DND-41 (cell line): ENCODE data around the gene PP2D1.
"Not testable (repeated sequence)": the region's sequence is repeated elsewhere in the genome, so short reads cannot be mapped to it uniquely, and the experiment has no call there.

Experiments
- ATAC-seq: fragments of 200-7000 bp; cut with Tn5 transposase; 3 replicates; pipeline ENCODE4 v1.9.1; 2021; ENCODE audit warnings: low read depth; ENCODE audit not compliant: insufficient read depth
- DNase-seq: peaks from one replicate; pipeline ENCODE4 v3.0.0-alpha.2; 2020
- H2AFZ ChIP-seq: 2 replicates; pipeline ENCODE4 v1.6.0; 2012; ENCODE audit warnings: low read depth, low read length
- H3K27ac ChIP-seq: 2 replicates; pipeline ENCODE4 v1.5.1; 2012; ENCODE audit warnings: low read length, inconsistent platforms
- H3K27me3 ChIP-seq: fragments of 200-600 bp; sonication (generic); 2 replicates; pipeline ENCODE4 v1.6.0; 2012; ENCODE audit warnings: low read length, mild to moderate bottlenecking, inconsistent platforms; ENCODE audit not compliant: insufficient read depth, poor library complexity
- H3K36me3 ChIP-seq: 2 replicates; pipeline ENCODE4 v1.5.1; 2012; ENCODE audit warnings: low read length, inconsistent platforms; ENCODE audit not compliant: insufficient read depth
- H3K4me1 ChIP-seq: 2 replicates; pipeline ENCODE4 v1.5.1; 2012; ENCODE audit warnings: mild to moderate bottlenecking, low read length; ENCODE audit not compliant: insufficient read depth
- H3K4me2 ChIP-seq: 2 replicates; pipeline ENCODE4 v1.6.0; 2012; ENCODE audit warnings: mild to moderate bottlenecking, moderate library complexity, low read length, inconsistent platforms; ENCODE audit not compliant: insufficient read depth
- H3K4me3 ChIP-seq, 2 experiments: fragments of 200-600 bp in 1 of 2; shearing (Covaris generic) in 1 of 2; 2 replicates each; pipeline ENCODE4 v1.5.1; 2012 to 2016; ENCODE audit warnings: inconsistent platforms in 2 of 2, low read length in 2 of 2, mild to moderate bottlenecking in 2 of 2, low read depth in 1 of 2, moderate library complexity in 1 of 2
- H3K79me2 ChIP-seq: 2 replicates; pipeline ENCODE4 v1.6.0; 2012; ENCODE audit warnings: low read length, inconsistent platforms; ENCODE audit not compliant: insufficient read depth
- H3K9ac ChIP-seq: 2 replicates; pipeline ENCODE4 v1.6.0; 2012; ENCODE audit warnings: low read depth, mild to moderate bottlenecking, inconsistent platforms, low read length, moderate library complexity
- H3K9me3 ChIP-seq: 2 replicates; pipeline ENCODE4 v1.5.1; 2012; ENCODE audit warnings: low read length, moderate library complexity, mild to moderate bottlenecking, inconsistent platforms; ENCODE audit not compliant: insufficient read depth, severe bottlenecking
- H4K20me1 ChIP-seq: 2 replicates; pipeline ENCODE4 v1.6.0; 2012; ENCODE audit warnings: low read length; ENCODE audit not compliant: insufficient read depth
- CTCF ChIP-seq: IDR thresholded peaks from 2 replicates; pipeline ENCODE4 v1.5.1; 2012; ENCODE audit warnings: borderline replicate concordance, low read length, moderate library complexity, mild to moderate bottlenecking; ENCODE audit not compliant: poor library complexity, severe bottlenecking; ENCODE audit errors: extremely low read depth
- EZH2 ChIP-seq: IDR thresholded peaks from 3 replicates; pipeline ENCODE4 v1.6.1; 2012; ENCODE audit warnings: borderline replicate concordance, low read depth, mild to moderate bottlenecking, moderate library complexity, low read length, inconsistent platforms; ENCODE audit not compliant: severe bottlenecking

PP2D1 gene

GRCh38 chr3:20001932-20002331, 10.1 kb downstream of the PP2D1 start:
- H3K4me1 ChIP-seq = no peaks in the 10 kb centered on the region
- H3K4me2 ChIP-seq = no peak overlapping the region

GRCh38 chr3:19997502-19997901, 14.6 kb downstream of the PP2D1 start:
- no peak overlapping the region for H3K9ac ChIP-seq
- H3K79me2 ChIP-seq = no peaks in the 10 kb centered on the region
- no peaks in the 10 kb centered on the region for H3K4me1 ChIP-seq
- H3K9me3 ChIP-seq = no peaks in the 10 kb centered on the region
- TF ChIP-seq EZH2 (no peak), CTCF (no peak)
- DNase-seq (no peak), ATAC-seq (no peak)
- no peaks in the 10 kb centered on the region for H3K36me3 ChIP-seq
- no peak overlapping the region for H2AFZ ChIP-seq
- no peaks in the 10 kb centered on the region for H3K27me3 ChIP-seq
- no peaks in the 10 kb centered on the region for H4K20me1 ChIP-seq
- H3K4me2 ChIP-seq = no peak overlapping the region
- H3K4me3 ChIP-seq = no peak overlapping the region
- no peak overlapping the region for H3K27ac ChIP-seq

More at GRCh38 chr3:20001932-20002331, 10.1 kb downstream of the PP2D1 start:
- no peak for ATAC-seq
- Histone ChIP-seq H3K27ac (no peak overlapping the region), H3K79me2 (no peaks in the 10 kb centered on the region), H3K4me3 (no peak overlapping the region), H2AFZ (no peak overlapping the region), H3K9me3 (no peaks in the 10 kb centered on the region), H3K36me3 (no peaks in the 10 kb centered on the region), H3K9ac (no peak overlapping the region), H3K27me3 (no peaks in the 10 kb centered on the region), H4K20me1 (no peaks in the 10 kb centered on the region)
- no peak for TF ChIP-seq EZH2
- DNase-seq = no peak

- H3K9me3 ChIP-seq = no peaks in the 10 kb centered on the region
- no peaks in the 10 kb centered on the region for H4K20me1 ChIP-seq
- no peak for TF ChIP-seq EZH2
- no peak for TF ChIP-seq CTCF
- no peak overlapping the region for H3K27ac ChIP-seq
- DNase-seq (no peak), ATAC-seq (no peak)
- H3K36me3 ChIP-seq = no peaks in the 10 kb centered on the region
- H3K9ac ChIP-seq = no peak overlapping the region
- H3K79me2 ChIP-seq = no peaks in the 10 kb centered on the region
- no peaks in the 10 kb centered on the region for H3K4me1 ChIP-seq
- no peak overlapping the region for H2AFZ ChIP-seq
- no peak overlapping the region for H3K4me3 ChIP-seq
- H3K27me3 ChIP-seq = no peaks in the 10 kb centered on the region
- H3K4me2 ChIP-seq = no peak overlapping the region
These were observed 17.3 kb downstream of the PP2D1 start for GRCh38 chr3:19994796-19995195.

GRCh38 chr3:19988904-19989303, 23.2 kb downstream of the PP2D1 start:
- H3K27ac ChIP-seq, ATAC-seq, H3K9ac ChIP-seq, H3K27me3 ChIP-seq, H3K79me2 ChIP-seq, H4K20me1 ChIP-seq, H3K4me1 ChIP-seq, DNase-seq, H3K4me2 ChIP-seq, H3K9me3 ChIP-seq, H3K4me3 ChIP-seq, H2AFZ ChIP-seq: not testable (repeated sequence)
- peaks cover 11% of the 10 kb centered on the region; the same call in 1 of the 2 replicates for H3K36me3 ChIP-seq
